NCI-H187 treated with DMSO at 0.1 percent for 48 hours (cell line): Measurements from ENCODE around the gene RAB3GAP2.
"Not testable (repeated sequence)": the region's sequence is repeated elsewhere in the genome, so short reads cannot be mapped to it uniquely, and the experiment has no call there.

Experiments
- DNase-seq: peaks from one replicate; lab custom pipeline; 2025; lab: John Stamatoyannopoulos, UW

The RAB3GAP2 gene

GRCh38 chr1:220272047-220272840 is at the start of gene RAB3GAP2:
Gene RAB3GAP2, minus strand, starts transcription at chr1:220272453. Its CDS starts 116 bp downstream, at chr1:220272337.
- peak; percentile 38 for DNase-seq

- DNase-seq: no peak
Observed at GRCh38 chr1:220321758-220322157, 49.5 kb upstream of the RAB3GAP2 start.

GRCh38 chr1:220320709-220321108 is 48.5 kb upstream of the RAB3GAP2 start:
- no peak for DNase-seq

GRCh38 chr1:220318673-220319072 is 46.4 kb upstream of the RAB3GAP2 start:
- DNase-seq: no peak

GRCh38 chr1:220317161-220317560 is 44.9 kb upstream of the RAB3GAP2 start:
- no peak for DNase-seq

GRCh38 chr1:220316305-220316704 is 44.1 kb upstream of the RAB3GAP2 start:
- DNase-seq: no peak

GRCh38 chr1:220315070-220315839 is 43.0 kb upstream of the RAB3GAP2 start:
- DNase-seq: no peak

- no peak for DNase-seq
Observed at GRCh38 chr1:220313576-220313975, 41.3 kb upstream of the RAB3GAP2 start.

- DNase-seq: not testable (repeated sequence)
Observed at GRCh38 chr1:220310147-220310546, 37.9 kb upstream of the RAB3GAP2 start.

- DNase-seq: no peak
Observed at GRCh38 chr1:220307607-220308006, 35.4 kb upstream of the RAB3GAP2 start.

GRCh38 chr1:220306339-220306738 is 34.1 kb upstream of the RAB3GAP2 start:
- DNase-seq: no peak

GRCh38 chr1:220303871-220304270 is 31.6 kb upstream of the RAB3GAP2 start:
- no peak for DNase-seq

- no peak for DNase-seq
Observed at GRCh38 chr1:220301630-220302029, 29.4 kb upstream of the RAB3GAP2 start.

GRCh38 chr1:220300442-220301121 is 28.3 kb upstream of the RAB3GAP2 start:
- no peak for DNase-seq

- DNase-seq: no peak
Observed at GRCh38 chr1:220299337-220299736, 27.1 kb upstream of the RAB3GAP2 start.

- DNase-seq: no peak
Observed at GRCh38 chr1:220298470-220299205, 26.4 kb upstream of the RAB3GAP2 start.

GRCh38 chr1:220296981-220297380 is 24.7 kb upstream of the RAB3GAP2 start:
- DNase-seq: no peak

- no peak for DNase-seq
Observed at GRCh38 chr1:220294846-220295301, 22.6 kb upstream of the RAB3GAP2 start.

GRCh38 chr1:220291580-220291979 is 19.3 kb upstream of the RAB3GAP2 start:
- no peak for DNase-seq

- no peak for DNase-seq
Observed at GRCh38 chr1:220290140-220290761, 18.0 kb upstream of the RAB3GAP2 start.

- no peak for DNase-seq
Observed at GRCh38 chr1:220287129-220287528, 14.9 kb upstream of the RAB3GAP2 start.
